Measurements from ENCODE around the gene MAN2B2. TPM values are rescaled to one million over a fixed set of nuclear protein-coding genes. Genes with fewer than 3 reads are reported as not detected.
A peak's percentile ranks its signal among the peaks of the same experiment; 100 is the strongest.

MAN2B2 gene
- total RNA-seq, 1 experiment from 2014 or later = 30.9 TPM

- no peak overlapping the region for H3K4me3 Mint-ChIP-seq (ENCODE audit: low read depth, unreplicated experiment)
- no peaks in the 10 kb centered on the region for H3K36me3 Mint-ChIP-seq (ENCODE audit: insufficient read depth, unreplicated experiment)
- intact Hi-C loops (cut with micrococcal nuclease; ENCODE audit: unreplicated experiment) = no loop called here
- TF ChIP-seq CTCF (IDR thresholded peaks at IDR 0.05; ENCODE audit: unreplicated experiment) = no peak
- H3K9me3 Mint-ChIP-seq (ENCODE audit: low read depth, unreplicated experiment) = no peaks in the 10 kb centered on the region
- H3K4me1 Mint-ChIP-seq (ENCODE audit: low read depth, unreplicated experiment) = peaks cover 12% of the 10 kb centered on the region
- H3K27ac Mint-ChIP-seq (ENCODE audit: unreplicated experiment) = no peak overlapping the region
- DNase-seq = no peak
- peaks cover 73% of the 10 kb centered on the region for H3K27me3 Mint-ChIP-seq (ENCODE audit: unreplicated experiment)
- BruUV-seq (replicated peaks) = no TSS peak
- CTCF ChIA-PET = interaction anchor here (1.5 kb wide), 1 partner anchor 10 kb away, joined by 3 read pairs; no protein-coding TSS in a partner anchor
These were observed 23.3 kb upstream of the MAN2B2 start for GRCh38 chr4:6551660-6552059.

- Mint-ChIP-seq H3K36me3 (ENCODE audit: insufficient read depth, unreplicated experiment) (no peaks in the 10 kb centered on the region), H3K27ac (ENCODE audit: unreplicated experiment) (no peak overlapping the region), H3K9me3 (ENCODE audit: low read depth, unreplicated experiment) (no peaks in the 10 kb centered on the region), H3K4me1 (ENCODE audit: low read depth, unreplicated experiment) (peaks cover 12% of the 10 kb centered on the region), H3K27me3 (ENCODE audit: unreplicated experiment) (peaks cover 72% of the 10 kb centered on the region), H3K4me3 (ENCODE audit: low read depth, unreplicated experiment) (no peak overlapping the region)
- CTCF ChIA-PET = no interaction called here
- intact Hi-C loops (cut with micrococcal nuclease; ENCODE audit: unreplicated experiment) = no loop called here
- no TSS peak for BruUV-seq (replicated peaks)
- TF ChIP-seq CTCF (IDR thresholded peaks at IDR 0.05; ENCODE audit: unreplicated experiment) = no peak
- DNase-seq = no peak
These were observed 19.5 kb upstream of the MAN2B2 start for GRCh38 chr4:6555519-6555918.

GRCh38 chr4:6556263-6556662 is 18.7 kb upstream of the MAN2B2 start:
- peaks cover 12% of the 10 kb centered on the region for H3K4me1 Mint-ChIP-seq (ENCODE audit: low read depth, unreplicated experiment)
- CTCF ChIA-PET = no interaction called here
- no TSS peak for BruUV-seq (replicated peaks)
- H3K27ac Mint-ChIP-seq (ENCODE audit: unreplicated experiment) = no peak overlapping the region
- DNase-seq = peak; percentile 25
- H3K36me3 Mint-ChIP-seq (ENCODE audit: insufficient read depth, unreplicated experiment) = no peaks in the 10 kb centered on the region
- no peak overlapping the region for H3K4me3 Mint-ChIP-seq (ENCODE audit: low read depth, unreplicated experiment)
- intact Hi-C loops (cut with micrococcal nuclease; ENCODE audit: unreplicated experiment) = no loop called here
- H3K9me3 Mint-ChIP-seq (ENCODE audit: low read depth, unreplicated experiment) = no peaks in the 10 kb centered on the region
- no peak for TF ChIP-seq CTCF (IDR thresholded peaks at IDR 0.05; ENCODE audit: unreplicated experiment)
- H3K27me3 Mint-ChIP-seq (ENCODE audit: unreplicated experiment) = peaks cover 72% of the 10 kb centered on the region

- intact Hi-C loops (cut with micrococcal nuclease; ENCODE audit: unreplicated experiment) = no loop called here
- H3K4me1 Mint-ChIP-seq (ENCODE audit: low read depth, unreplicated experiment) = peaks cover 12% of the 10 kb centered on the region
- H3K4me3 Mint-ChIP-seq (ENCODE audit: low read depth, unreplicated experiment) = no peak overlapping the region
- no peaks in the 10 kb centered on the region for H3K36me3 Mint-ChIP-seq (ENCODE audit: insufficient read depth, unreplicated experiment)
- peaks cover 72% of the 10 kb centered on the region for H3K27me3 Mint-ChIP-seq (ENCODE audit: unreplicated experiment)
- no peaks in the 10 kb centered on the region for H3K9me3 Mint-ChIP-seq (ENCODE audit: low read depth, unreplicated experiment)
- BruUV-seq (replicated peaks) = no TSS peak
- CTCF ChIA-PET = no interaction called here
- DNase-seq = no peak
- H3K27ac Mint-ChIP-seq (ENCODE audit: unreplicated experiment) = no peak overlapping the region
- TF ChIP-seq CTCF (IDR thresholded peaks at IDR 0.05; ENCODE audit: unreplicated experiment) = no peak
These were observed 17.8 kb upstream of the MAN2B2 start for GRCh38 chr4:6557185-6557584.
